Measurements from ENCODE around the gene KCNG1.

DNA sequence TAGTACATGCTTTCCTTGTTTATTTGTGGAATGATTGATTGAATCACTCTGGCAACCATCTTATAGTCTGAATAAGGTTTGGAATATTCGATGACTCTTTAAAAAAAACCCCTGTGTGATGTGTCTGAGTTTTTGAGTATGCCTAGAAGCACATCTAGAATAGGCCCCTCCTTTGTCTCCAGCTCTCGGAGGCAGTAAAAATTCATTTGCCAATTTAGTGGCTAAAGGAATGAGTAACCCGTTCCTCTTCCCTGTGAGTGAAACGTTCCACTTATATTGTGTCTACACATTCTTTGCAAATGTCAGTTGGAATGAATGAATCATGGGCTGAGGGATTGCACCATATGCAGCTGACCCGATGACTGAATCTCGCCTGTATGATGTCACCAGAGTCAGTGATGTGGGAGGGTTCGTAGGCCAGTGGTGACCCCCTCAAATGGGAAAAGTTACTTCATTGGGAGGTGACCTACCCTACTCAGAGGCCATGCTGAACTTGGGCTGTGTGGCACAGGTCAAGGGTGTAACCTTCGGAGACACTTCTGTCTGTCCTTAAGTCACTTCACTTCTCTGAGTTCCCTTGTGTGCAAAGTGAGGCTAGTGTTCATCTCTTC lies 42.7 kb downstream of the KCNG1 start:
- TF ChIP-seq, protein P1, sequence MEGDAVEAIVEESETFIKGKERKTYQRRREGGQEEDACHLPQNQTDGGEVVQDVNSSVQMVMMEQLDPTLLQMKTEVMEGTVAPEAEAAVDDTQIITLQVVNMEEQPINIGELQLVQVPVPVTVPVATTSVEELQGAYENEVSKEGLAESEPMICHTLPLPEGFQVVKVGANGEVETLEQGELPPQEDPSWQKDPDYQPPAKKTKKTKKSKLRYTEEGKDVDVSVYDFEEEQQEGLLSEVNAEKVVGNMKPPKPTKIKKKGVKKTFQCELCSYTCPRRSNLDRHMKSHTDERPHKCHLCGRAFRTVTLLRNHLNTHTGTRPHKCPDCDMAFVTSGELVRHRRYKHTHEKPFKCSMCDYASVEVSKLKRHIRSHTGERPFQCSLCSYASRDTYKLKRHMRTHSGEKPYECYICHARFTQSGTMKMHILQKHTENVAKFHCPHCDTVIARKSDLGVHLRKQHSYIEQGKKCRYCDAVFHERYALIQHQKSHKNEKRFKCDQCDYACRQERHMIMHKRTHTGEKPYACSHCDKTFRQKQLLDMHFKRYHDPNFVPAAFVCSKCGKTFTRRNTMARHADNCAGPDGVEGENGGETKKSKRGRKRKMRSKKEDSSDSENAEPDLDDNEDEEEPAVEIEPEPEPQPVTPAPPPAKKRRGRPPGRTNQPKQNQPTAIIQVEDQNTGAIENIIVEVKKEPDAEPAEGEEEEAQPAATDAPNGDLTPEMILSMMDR (IDR thresholded peaks at IDR 0.05) = no peak
- no peak for TF ChIP-seq POLR2A (IDR thresholded peaks at IDR 0.05)

Measured in esophagus squamous epithelium (tissue), 4 donors.